B cell (primary cell): ENCODE measurements around the gene CCDC175.

Experiments
- EZH2 ChIP-seq: IDR thresholded peaks from 2 replicates; pipeline ENCODE4 v1.6.1; 2012; ENCODE audit warnings: borderline replicate concordance, low read depth, mild to moderate bottlenecking, moderate library complexity, low read length; ENCODE audit not compliant: insufficient read depth, poor library complexity, severe bottlenecking
- TF ChIP-seq, protein P1 (sequence below): fragments of 200-600 bp; IDR thresholded peaks from one replicate; pipeline ENCODE4 v1.8.0; 2022; ENCODE audit warnings: antibody characterized with exemption, mild to moderate bottlenecking

DNA sequence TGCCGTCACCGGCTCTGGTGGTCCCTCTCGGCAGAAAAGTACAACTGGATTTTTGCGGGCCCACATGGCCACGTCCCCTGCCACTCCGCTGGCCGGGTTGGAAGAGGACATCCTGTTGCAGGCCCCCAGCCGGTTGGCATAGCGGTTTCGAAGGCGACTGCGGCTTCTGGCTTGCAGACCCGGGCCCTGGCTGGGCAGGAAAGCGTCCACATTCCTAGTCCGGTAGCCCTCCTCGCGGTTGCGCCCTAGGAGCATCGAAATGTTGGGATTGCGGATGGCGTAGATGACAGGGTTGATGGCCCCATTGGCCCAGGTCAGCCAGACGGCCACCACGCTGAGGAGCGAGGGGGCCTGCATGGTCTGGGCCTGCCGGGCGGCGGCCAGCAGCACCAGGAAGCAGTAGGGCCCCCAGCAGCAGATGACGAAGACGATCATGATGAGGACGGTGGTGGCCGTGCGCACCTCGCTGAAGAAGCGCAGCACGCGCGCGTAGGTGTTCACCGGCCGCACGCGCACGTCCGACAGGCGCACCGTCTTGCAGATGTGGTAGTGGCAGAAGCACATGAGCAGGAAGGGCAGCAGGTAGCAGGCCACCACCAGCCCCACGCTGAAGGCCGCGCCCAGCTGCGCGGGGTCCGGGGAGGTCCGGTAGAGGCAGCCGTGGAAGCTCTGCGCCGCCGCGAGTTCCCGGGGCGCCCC, 112.7 kb downstream of the CCDC175 start:
- TF ChIP-seq, protein P1, sequence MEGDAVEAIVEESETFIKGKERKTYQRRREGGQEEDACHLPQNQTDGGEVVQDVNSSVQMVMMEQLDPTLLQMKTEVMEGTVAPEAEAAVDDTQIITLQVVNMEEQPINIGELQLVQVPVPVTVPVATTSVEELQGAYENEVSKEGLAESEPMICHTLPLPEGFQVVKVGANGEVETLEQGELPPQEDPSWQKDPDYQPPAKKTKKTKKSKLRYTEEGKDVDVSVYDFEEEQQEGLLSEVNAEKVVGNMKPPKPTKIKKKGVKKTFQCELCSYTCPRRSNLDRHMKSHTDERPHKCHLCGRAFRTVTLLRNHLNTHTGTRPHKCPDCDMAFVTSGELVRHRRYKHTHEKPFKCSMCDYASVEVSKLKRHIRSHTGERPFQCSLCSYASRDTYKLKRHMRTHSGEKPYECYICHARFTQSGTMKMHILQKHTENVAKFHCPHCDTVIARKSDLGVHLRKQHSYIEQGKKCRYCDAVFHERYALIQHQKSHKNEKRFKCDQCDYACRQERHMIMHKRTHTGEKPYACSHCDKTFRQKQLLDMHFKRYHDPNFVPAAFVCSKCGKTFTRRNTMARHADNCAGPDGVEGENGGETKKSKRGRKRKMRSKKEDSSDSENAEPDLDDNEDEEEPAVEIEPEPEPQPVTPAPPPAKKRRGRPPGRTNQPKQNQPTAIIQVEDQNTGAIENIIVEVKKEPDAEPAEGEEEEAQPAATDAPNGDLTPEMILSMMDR, result no peak
- no peak for TF ChIP-seq EZH2
